ENCODE measurements around the gene ZNF136. TPM values are rescaled to one million over a fixed set of nuclear protein-coding genes. Genes with fewer than 3 reads are reported as not detected.

The ZNF136 gene
- polyA plus RNA-seq, 2 of the 4 experiments (the other 2 are of a cell fraction): 1.5 to 2.3 TPM

- no peaks in the 10 kb centered on the region for H3K4me1 ChIP-seq
- no peak overlapping the region for H3K4me2 ChIP-seq
- ATAC-seq: no peak
- TF ChIP-seq PHF8 (IDR thresholded peaks at IDR 0.05; ENCODE audit: borderline replicate concordance, low read depth): no peak
- no peak for TF ChIP-seq HOXB5 (CRISPR knock-in tag; IDR thresholded peaks at IDR 0.05)
- no peak for TF ChIP-seq EHMT2 (IDR thresholded peaks at IDR 0.05; ENCODE audit: low read depth)
- no peak for FAIRE-seq
- ChIA-PET POLR2A (no interaction called here), CTCF (interaction anchor here (0.8 kb wide), 1 partner anchor 13 kb away, joined by 3 read pairs; no protein-coding TSS in a partner anchor)
- 11% methylated on average over 3 of the region's 3 CpGs for WGBS (ENCODE audit: missing lambda C conversion rate)
- no peak overlapping the region for H3K4me3 ChIP-seq
- no peak overlapping the region for H3K27ac ChIP-seq
- DNase-seq (ENCODE audit: low read depth in 1 of 2, low spot score in 1 of 2): no peak
- 0 out of 3 replicates have a peak, but pooled peaks cover 3% of the 10 kb centered on the region for H3K9me3 ChIP-seq
Observed at GRCh38 chr19:12199757-12200419, 37.0 kb downstream of the ZNF136 start.

GRCh38 chr19:12202250-12202649 lies 39.4 kb downstream of the ZNF136 start:
- no peak overlapping the region for H3K27ac ChIP-seq
- ChIA-PET CTCF (no interaction called here), POLR2A (no interaction called here)
- DNase-seq (ENCODE audit: low read depth in 1 of 2, low spot score in 1 of 2): no peak
- H3K4me2 ChIP-seq: no peak overlapping the region
- FAIRE-seq: no peak
- 0% methylated on average over 4 of the region's 4 CpGs for WGBS (ENCODE audit: missing lambda C conversion rate)
- ATAC-seq: no peak
- no peak overlapping the region for H3K4me3 ChIP-seq
- 0 out of 3 replicates have a peak, but pooled peaks cover 3% of the 10 kb centered on the region for H3K9me3 ChIP-seq
- TF ChIP-seq RCOR1 (IDR thresholded peaks at IDR 0.05; ENCODE audit: low read depth, low read length): no peak
- no peak for TF ChIP-seq POLR2AphosphoS2 (conservative IDR thresholded peaks at IDR 0.05; ENCODE audit: low read length)
- TF ChIP-seq RAD21 (conservative IDR thresholded peaks at IDR 0.05 in 1 of 2, IDR thresholded peaks at IDR 0.05 in 1 of 2): no peak
- TF ChIP-seq, protein P1, sequence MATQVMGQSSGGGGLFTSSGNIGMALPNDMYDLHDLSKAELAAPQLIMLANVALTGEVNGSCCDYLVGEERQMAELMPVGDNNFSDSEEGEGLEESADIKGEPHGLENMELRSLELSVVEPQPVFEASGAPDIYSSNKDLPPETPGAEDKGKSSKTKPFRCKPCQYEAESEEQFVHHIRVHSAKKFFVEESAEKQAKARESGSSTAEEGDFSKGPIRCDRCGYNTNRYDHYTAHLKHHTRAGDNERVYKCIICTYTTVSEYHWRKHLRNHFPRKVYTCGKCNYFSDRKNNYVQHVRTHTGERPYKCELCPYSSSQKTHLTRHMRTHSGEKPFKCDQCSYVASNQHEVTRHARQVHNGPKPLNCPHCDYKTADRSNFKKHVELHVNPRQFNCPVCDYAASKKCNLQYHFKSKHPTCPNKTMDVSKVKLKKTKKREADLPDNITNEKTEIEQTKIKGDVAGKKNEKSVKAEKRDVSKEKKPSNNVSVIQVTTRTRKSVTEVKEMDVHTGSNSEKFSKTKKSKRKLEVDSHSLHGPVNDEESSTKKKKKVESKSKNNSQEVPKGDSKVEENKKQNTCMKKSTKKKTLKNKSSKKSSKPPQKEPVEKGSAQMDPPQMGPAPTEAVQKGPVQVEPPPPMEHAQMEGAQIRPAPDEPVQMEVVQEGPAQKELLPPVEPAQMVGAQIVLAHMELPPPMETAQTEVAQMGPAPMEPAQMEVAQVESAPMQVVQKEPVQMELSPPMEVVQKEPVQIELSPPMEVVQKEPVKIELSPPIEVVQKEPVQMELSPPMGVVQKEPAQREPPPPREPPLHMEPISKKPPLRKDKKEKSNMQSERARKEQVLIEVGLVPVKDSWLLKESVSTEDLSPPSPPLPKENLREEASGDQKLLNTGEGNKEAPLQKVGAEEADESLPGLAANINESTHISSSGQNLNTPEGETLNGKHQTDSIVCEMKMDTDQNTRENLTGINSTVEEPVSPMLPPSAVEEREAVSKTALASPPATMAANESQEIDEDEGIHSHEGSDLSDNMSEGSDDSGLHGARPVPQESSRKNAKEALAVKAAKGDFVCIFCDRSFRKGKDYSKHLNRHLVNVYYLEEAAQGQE (IDR thresholded peaks at IDR 0.05): no peak
- no peak for TF ChIP-seq CBX2 (IDR thresholded peaks at IDR 0.05; ENCODE audit: borderline replicate concordance, low read depth)
- no peak for TF ChIP-seq CHD4 (IDR thresholded peaks at IDR 0.05; ENCODE audit: borderline replicate concordance)
- TF ChIP-seq FOSB (CRISPR knock-in tag; IDR thresholded peaks at IDR 0.05): no peak
- TF ChIP-seq KDM1A (IDR thresholded peaks at IDR 0.05; ENCODE audit: low read depth): no peak
- TF ChIP-seq, protein P2, sequence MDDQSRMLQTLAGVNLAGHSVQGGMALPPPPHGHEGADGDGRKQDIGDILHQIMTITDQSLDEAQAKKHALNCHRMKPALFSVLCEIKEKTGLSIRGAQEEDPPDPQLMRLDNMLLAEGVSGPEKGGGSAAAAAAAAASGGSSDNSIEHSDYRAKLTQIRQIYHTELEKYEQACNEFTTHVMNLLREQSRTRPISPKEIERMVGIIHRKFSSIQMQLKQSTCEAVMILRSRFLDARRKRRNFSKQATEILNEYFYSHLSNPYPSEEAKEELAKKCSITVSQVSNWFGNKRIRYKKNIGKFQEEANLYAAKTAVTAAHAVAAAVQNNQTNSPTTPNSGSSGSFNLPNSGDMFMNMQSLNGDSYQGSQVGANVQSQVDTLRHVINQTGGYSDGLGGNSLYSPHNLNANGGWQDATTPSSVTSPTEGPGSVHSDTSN (IDR thresholded peaks at IDR 0.05): no peak
- TF ChIP-seq GATA3 (IDR thresholded peaks at IDR 0.05; ENCODE audit: borderline replicate concordance): no peak
- TF ChIP-seq ZFP36 (IDR thresholded peaks at IDR 0.05; ENCODE audit: borderline replicate concordance, partially characterized antibody): no peak
- no peaks in the 10 kb centered on the region for H3K4me1 ChIP-seq

GRCh38 chr19:12205296-12205695 lies 42.4 kb downstream of the ZNF136 start:
- Histone ChIP-seq H3K27ac (no peak overlapping the region), H3K4me2 (no peak overlapping the region), H3K9me3 (peaks cover 9% of the 10 kb centered on the region), H3K4me1 (no peaks in the 10 kb centered on the region), H3K4me3 (no peak overlapping the region)
- ATAC-seq (no peak), DNase-seq (ENCODE audit: low read depth in 1 of 2, low spot score in 1 of 2) (no peak), FAIRE-seq (no peak)
- 58% methylated on average over 4 of the region's 4 CpGs for WGBS (ENCODE audit: missing lambda C conversion rate)
- CTCF ChIA-PET: no interaction called here
- POLR2A ChIA-PET: no interaction called here
- no peak for TF ChIP-seq TP53 (CRISPR knock-in tag; IDR thresholded peaks at IDR 0.05)
- TF ChIP-seq HES2 (IDR thresholded peaks at IDR 0.05): no peak
- no peak for TF ChIP-seq CHD2 (IDR thresholded peaks at IDR 0.05; ENCODE audit: low read length, partially characterized antibody)
- no peak for TF ChIP-seq SMC3 (IDR thresholded peaks at IDR 0.05)
- TF ChIP-seq GATA3 (IDR thresholded peaks at IDR 0.05; ENCODE audit: borderline replicate concordance): no peak
- no peak for TF ChIP-seq CBX2 (IDR thresholded peaks at IDR 0.05; ENCODE audit: borderline replicate concordance, low read depth)
- no peak for TF ChIP-seq KDM5A (IDR thresholded peaks at IDR 0.05)
- TF ChIP-seq, protein P2 (IDR thresholded peaks at IDR 0.05): no peak
- TF ChIP-seq RARB (CRISPR knock-in tag; IDR thresholded peaks at IDR 0.05): no peak
- TF ChIP-seq ELK1 (IDR thresholded peaks at IDR 0.05; ENCODE audit: low read depth, low read length): no peak
- TF ChIP-seq, protein P1 (IDR thresholded peaks at IDR 0.05): no peak

All from A549 (cell line).